Endometrial microvascular endothelial cells (primary cell): Measurements from ENCODE around the gene PRKACA. TPM values are rescaled to one million over a fixed set of nuclear protein-coding genes. Genes with fewer than 3 reads are reported as not detected.
"Not testable (repeated sequence)": the region's sequence is repeated elsewhere in the genome, so short reads cannot be mapped to it uniquely, and the experiment has no call there.

Source experiments
- in situ Hi-C: cut with HindIII; loops from 2 replicates; pipeline ENCODE4 v1.10.0; 2017; ENCODE audit warnings: low sequenced_read_pairs, low pct_unique_long_range_greater_than_20kb; ENCODE audit errors: inconsistent ontology term
- total RNA-seq: library from RNA; depleted of rRNA; stranded (reverse); fragments of >200 nt; gene quantifications from one replicate; pipeline ENCODE4 v1.2.3, GENCODE V29; 2015; ENCODE audit errors: inconsistent ontology term

The PRKACA gene
- total RNA-seq, 1 donor from 2014 or later: 138 TPM

DNA sequence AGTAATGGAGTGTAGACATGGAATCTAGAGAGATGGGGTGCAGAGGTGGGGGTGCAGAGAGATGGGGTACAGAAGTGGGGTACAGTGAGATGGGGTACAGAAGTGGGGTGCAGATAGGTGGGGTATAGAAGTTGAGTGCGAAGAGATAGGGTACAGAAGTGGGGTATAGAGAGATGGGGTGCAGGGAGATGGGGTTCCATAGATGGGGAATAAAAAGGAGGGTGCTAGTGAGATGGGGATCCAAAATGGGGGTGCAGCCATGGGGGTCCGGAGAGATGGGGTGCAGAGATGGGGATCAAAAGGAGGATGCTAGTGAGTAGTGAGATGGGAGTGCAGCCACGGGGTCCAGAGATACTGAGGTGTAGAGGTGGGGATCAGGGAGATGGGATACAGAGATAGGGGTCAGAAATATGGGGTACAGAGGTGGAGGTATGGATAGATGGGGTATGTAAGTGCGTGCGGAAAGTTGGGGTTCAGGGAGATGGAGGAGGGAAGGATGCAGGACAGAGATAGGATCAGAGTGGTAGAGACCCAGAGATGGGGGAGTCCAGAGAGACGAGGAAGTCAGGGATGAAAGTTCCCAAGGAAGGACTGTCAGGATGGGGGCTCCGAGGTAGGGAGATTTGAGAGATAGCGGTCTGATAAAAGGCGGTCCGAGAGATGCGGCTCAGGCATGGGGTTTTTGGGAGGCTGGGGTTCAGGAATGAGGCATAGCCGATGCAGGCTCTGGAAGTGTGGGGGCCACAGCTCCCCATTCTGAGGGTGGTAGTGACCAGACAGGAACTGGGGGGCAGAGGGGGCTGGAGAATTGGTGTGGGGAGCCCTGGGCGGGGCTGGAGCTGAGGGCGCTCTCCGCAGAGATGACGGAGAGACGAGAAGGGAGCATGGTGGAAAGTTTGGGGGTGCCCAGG, 59.1 kb downstream of the PRKACA start:
- in situ Hi-C loops: no loop called here

DNA sequence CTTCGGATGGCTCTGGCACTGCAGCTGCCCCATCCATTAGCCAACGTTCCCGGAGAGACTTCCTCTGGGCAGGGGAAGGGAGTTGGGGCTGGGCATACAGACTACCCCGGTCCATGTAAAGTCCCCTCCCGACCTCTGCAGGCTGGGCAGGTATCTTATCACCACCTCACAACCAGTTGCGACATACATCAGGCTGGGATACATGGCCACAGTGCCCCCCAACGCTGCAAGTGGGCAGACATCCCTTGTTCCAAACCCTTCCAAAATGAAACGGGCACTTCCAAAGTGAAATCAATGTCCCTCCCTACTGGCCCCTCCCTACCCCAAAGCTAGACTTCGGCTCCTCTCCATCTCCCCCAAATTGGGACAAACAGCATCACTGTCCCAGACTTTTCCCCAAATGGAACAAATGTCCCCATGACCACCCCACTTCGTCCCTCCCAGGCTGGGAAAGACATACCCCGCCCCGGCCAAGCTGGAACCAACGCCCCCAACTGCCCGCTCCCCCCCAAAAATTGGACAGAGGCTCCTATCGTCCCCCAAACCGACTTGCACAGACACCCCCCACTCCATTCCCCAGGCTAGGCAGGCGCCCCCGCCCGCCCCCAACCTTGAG, 60.7 kb downstream of the PRKACA start:
- in situ Hi-C loops: no loop called here

DNA sequence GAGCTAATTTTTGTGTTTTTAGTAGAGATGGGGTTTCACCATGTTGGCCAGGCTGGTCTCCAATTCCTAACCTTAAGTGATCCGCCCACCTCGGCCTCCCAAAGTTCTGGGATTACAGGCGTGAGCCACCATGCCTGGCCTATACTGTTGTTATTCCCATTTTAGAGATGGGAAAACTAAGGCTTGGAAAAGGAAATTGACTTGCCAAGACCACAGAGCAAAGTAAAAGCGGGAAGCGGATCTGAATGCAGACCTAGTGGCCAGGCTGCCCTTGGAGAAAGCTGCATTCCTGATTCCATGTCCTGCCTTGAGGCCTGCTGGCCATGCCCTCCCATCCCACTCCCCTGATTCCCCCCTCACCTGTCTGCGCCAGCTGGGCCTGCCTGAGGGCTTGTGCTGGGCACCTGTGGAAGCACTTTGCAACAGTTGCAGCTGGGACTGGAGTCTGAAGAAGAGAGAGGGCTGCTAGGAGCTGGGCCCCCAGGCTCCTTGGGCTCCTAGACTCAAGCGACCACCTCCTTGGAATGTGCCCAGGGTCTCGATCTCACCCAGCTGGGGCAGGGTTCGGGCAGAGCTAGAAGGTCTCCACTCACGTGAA, 61.4 kb downstream of the PRKACA start:
- in situ Hi-C loops: no loop called here

DNA sequence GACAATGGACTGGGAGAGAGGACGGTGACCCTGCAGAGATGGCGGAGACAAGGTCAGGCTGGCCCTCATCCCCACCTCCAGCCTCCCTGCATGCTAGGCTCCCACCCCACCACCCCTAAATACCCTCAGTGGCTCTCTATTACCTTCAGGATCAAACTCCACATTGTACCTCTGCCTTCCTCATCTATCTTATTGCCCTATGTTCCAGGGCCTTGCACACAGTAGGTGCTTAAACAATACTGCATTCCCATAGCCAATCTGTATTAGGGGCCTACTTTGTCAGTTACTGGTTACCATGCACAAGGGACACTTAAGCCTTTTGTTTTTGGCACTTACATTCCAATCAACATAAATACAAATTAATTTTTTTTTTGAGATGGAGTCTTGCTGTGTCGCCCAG, 62.2 kb downstream of the PRKACA start:
- in situ Hi-C loops: no loop called here

DNA sequence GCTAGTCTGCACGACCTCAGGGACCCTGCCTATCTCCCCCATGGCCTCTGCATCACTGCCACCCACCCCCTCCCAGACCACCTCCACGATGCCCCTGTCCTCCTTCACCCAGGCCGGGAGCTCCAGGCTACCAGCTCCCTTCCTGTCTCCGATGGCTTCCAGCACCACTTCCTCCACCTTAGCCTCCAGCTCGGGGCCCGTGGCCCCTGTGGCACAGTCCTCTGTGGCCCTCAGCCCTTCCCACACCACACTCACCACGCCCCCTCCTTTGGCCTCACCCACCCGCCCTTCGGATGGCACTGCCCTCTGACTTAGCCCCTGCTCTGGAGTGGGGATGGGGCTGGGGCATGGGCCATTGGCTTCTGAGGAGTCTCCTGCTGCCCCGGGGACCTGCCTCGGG, 62.8 kb downstream of the PRKACA start:
- in situ Hi-C loops: no loop called here

DNA sequence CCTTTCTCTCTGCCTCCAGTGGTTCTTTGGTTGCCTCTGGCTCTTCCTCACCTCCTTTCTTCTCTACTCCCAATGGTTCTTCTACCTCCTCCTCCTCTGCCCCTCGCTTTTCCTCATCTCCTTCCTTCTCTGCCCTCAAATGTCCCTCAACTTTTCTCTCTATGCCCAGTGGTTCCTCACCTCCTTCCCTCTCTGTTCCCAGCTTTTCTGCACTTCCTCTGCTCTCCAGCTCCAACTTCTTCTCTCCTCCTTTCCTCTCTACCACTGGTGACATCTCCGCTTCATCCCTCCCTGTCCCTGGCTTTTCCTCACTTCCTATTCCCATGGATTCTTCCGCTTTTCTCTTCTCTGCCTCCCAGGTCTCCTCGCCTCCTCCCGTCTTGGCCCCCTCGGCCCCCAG, 63.5 kb downstream of the PRKACA start:
- in situ Hi-C loops: no loop called here

DNA sequence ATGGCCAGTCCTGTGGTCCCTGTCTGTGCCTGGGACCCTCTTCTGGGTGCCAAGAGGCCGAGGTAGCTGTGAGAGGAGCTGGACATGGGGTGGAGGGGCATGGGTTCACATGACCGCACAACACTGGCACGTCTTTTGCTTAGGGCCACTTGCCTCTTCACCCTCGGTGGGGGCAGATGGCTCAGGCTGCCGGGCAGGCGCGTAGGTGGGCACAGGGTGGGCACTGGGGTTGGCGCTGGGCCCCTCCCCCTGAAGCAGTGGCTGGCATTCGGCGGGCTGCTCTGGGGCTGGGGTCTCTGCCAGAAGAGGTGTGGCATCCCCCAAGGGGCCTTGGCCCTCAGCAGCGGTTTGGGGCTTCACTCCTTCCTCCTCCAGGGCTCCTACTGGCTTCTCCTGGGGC, 64.1 kb downstream of the PRKACA start:
- in situ Hi-C loops: no loop called here

DNA sequence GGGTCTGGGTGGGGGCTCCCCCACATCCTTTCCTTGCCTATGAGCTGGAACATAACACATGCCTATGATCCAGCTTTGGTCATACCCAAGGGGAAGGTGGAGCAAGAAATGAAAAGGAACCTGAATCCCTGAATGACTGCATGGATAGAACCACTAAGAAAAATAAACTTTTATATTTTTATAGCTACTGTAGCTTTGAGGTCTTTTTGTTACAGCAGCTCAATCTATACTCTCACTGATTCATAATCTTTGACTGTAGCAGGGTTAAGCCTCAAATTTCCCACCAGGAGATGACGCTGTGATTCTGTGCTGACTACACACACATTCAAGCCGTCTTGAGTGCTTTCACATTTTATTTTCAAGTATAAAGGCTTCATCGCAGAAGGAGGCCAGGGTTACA, 64.5 kb downstream of the PRKACA start:
- in situ Hi-C loops: no loop called here

DNA sequence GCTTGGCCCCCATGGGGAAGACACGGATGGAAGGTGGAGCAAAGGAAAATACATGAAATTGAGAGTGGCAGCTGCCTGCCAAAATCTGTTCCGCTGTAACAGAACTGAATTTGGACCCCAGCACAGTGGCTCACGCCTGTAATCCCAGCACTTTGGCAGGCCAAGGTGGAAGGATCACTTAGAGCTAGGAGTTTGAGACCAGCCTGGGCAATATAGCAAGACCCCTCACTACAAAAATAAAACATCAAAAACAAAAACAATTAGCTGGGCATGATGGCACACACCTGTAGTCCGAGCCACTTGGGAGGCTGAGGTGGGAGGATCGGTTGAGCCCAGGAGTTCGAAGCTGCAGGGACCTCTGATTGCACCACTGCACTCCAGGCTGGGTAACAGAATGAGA, 65.1 kb downstream of the PRKACA start:
- in situ Hi-C loops: no loop called here

DNA sequence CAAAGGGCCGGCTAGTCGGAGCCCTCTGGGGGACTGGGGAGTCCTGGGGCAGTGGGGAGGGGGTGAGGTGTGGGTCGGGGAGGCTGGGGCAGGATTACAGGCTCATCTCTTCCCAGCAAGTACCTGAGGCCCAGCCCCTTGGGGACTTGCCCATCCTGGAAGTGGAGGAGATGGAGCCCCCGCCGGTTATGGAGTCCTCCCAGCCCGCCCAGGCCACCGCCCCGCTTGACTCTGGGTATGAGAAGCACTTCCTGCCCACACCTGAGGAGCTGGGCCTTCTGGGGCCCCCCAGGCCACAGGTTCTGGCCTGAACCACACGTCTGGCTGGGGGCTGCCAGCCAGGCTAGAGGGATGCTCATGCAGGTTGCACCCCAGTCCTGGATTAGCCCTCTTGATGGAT, 65.6 kb downstream of the PRKACA start:
- in situ Hi-C loops: no loop called here

DNA sequence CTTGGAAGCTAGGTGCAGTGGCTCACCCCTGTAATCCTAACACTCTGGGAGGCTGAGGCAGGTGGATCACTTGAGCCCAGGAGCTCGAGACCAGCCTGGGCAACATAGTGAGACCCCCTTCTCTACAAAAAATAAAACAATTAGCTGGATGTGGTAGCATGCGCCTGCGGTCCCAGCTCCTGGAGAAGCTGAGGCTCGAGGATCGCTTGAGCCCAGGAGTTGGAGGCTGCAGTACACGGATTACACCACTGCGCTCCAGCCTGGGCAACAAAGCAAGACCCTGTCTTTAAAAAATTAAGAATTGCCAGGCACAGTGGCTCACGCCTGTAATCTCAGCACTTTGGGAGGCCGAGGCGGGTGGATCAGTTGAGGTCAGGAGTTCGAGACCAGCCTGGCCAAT, 66.6 kb downstream of the PRKACA start:
- in situ Hi-C loops: not testable (repeated sequence)

DNA sequence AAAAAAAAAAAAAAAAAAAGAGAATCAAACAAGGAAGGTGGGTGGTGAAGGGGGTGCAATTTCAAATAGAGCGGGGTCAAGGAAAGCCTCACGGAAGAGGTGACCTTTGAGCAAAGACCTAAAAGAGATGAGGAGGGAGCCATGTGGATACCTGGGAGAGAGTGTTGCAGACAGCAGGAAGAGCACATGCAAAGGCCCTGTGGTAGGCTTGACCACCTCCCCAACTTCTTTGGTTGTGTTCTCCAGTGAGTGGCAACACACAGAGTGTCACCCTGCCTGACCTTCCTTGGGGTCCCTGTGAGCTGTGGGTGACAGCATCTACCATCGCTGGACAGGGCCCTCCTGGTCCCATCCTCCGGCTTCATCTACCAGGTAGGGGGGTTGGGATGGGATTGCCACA, 67.0 kb downstream of the PRKACA start:
- in situ Hi-C loops: no loop called here

DNA sequence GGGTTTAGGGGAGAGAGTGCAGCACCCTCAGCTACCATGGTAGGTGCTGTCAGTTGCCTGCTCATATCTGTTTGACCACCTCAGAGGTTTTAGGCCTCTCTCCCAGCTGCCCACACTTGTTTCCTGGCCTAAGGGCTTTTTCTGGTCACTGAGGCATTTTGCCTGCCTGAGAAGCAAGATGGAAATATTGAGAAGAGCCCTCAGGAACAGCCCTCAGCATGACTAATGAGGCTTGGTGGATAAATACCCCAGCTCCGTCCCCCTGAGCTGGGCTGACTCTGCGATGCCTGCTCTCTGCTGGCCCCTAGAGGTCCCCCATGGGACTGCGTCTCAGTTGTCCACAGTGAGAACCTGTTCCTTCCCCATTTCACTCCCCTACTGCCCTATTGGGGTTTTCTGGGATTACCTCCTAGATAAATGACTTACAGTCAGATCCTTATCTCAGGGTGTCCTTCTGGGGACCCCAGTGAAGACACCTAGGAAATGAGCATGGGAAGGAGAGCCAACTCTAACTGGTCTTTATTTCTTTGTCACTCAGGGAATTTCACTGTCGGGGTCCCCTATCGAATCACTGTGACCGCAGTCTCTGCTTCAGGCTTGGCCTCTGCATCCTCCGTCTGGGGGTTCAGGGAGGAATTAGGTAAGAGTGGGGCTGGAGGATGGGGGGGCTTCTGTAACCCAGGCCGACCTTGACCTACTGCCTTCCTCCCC, 69.0 kb downstream of the PRKACA start:
- in situ Hi-C loops: no loop called here

DNA sequence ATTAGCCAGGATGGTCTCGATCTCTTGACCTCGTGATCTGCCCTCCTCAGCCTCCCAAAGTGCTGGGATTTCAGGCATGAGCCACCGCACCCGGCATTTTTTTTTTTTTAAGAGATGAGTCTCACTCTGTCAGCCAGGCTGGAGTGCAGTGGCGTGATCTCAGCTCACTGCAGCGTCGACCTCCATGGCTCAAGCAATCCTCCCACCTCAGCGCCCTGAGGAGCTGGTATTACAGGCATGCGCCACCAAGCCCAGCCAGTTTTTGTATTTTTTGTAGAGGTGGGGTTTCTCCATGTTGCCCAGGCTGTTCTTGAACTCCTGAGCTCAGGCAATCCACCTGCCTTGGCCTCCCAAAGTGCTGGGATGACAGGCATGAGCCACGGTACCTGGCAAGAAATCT, 69.7 kb downstream of the PRKACA start:
- in situ Hi-C loops: not testable (repeated sequence)

DNA sequence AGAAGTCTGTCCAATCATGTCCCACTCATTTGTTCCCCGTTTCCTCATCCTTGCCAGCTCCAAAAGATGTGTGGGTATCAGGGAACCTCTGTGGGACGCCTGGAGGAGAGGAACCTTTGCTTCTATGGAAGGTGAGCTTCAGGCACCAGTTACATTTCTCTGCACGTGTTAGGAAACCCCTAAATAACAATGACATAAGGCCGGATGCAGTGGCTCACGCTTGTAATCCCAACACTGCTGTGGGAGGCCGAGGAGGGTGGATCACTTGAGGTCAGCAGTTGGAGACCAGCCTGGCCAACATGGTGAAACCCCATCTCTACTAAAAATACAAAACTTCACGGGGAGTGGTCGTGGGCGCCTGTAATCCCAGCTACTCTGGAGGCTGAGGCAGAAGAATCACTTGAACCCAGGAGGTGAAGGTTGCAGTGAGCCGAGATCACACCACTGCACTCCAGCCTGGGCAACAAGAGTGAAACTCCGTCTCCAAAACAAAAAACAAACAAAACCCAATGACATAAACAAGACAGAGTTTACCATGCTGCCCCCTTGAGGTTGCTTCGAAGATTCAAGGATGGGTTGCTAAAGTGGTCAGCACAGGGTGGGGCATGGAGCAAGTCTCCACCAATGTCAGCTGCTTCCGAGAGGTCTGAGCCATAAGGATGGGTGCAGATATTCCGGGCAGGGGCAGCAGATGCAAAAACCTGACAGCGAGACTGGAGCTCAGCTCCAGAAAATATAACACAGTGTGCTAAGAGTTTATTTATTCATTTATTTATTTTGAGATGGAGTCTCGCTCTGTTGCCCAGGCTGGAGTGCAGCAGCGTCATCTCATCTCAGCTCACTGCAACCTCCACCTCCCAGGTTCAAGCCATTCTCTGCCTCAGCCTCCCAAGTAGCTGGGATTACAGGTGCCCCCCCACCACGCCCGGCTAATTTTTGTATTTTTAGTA, 74.6 kb downstream of the PRKACA start:
- in situ Hi-C loops: not testable (repeated sequence)
